Measurements from ENCODE around the gene SLC9A9.

The SLC9A9 gene

DNA sequence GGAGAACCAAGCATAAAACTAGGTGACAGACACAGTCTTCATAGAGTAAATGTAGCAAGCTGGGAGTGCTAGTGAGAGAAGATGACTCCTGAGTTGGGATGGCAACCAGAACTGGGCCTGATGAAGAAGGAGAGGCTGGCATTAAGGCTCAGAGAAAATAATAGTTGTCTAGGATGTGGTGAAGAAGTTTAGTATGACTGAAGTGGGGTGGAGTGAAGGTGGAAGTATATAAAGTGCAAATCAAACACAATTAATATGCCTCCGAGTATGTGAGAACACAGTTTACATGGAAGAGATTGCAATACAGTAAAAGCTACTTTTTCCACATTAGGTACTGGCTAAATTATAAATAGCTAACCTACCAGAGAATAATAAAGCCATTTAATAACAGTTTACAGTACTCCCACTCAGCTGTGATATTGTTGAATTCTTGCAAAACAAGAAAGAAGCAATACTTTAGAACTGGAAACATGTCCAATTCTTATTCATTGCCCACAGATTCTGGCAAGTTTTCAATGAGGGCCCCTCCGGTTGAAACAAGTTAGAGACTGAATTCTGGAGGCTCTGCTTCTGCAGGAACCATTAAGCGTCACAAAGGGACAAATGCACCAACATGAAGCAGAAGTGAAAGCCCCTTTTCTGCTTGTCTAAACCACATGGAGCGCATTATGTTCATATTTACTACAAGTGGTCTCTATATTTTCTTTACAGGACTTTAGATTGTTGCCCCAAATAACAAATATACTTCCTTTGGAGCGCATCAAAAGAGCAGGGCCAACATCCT, 243.7 kb downstream of the SLC9A9 start:
- 0 out of 22 replicates have a peak, but pooled peaks cover 0 to 4% (median 0%) of the 10 kb centered on the region in 11 experiments for H4K20me1 ChIP-seq

DNA sequence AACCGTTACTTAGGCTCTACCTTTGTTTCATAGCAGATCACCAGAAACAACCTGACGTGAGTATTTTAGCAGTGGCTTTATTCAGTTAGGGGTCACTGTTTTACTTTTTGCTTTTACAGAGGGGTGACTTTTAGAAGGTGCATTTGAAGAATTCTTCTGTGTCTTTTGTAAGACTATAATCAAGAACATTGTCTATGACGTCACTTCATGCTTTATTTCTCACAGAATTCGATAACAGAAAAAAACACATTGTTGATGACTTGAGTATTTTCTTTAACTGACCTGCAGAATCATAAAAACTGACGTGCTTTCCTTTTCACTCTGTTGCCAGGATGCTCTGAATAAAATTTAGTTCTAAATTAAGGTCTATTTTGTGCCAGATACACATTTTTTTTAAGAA, 244.5 kb downstream of the SLC9A9 start:
- Histone ChIP-seq H3K4me2 (no peak overlapping the region), H3K27ac (no peak overlapping the region), H3K9me3 (replicated peaks in 1 of 11) (0 out of 22 replicates have a peak, but pooled peaks cover 0 to 4% (median 0%) of the 10 kb centered on the region in 11 experiments), H3K36me3 (peaks cover 0 to 30% (median 0%) of the 10 kb centered on the region in 11 experiments; a peak in 4 of 22 replicates), H3K4me1 (peaks cover 22 to 43% (median 27%) of the 10 kb centered on the region in 10 experiments), H3K9ac (no peak overlapping the region), H3K4me3 (no peak overlapping the region), H4K20me1 (0 out of 22 replicates have a peak, but pooled peaks cover 0 to 4% (median 0%) of the 10 kb centered on the region in 11 experiments), H3K27me3 (no peaks in the 10 kb centered on the region)
- no peak for TF ChIP-seq Cebpa-rat (IDR thresholded peaks at IDR 0.05)

More for the DNA sequence above, 243.7 kb downstream of the SLC9A9 start:
- Histone ChIP-seq H3K36me3 (peaks cover 0 to 33% (median 0%) of the 10 kb centered on the region in 11 experiments; a peak in 4 of 22 replicates), H3K4me3 (no peak overlapping the region), H3K9ac (no peak overlapping the region), H3K27ac (peak overlapping the region in 1 of 11 experiments; percentile 17; a peak in 1 of 22 replicates), H3K4me2 (peak overlapping the region; percentile 27 to 62 (median 40); a peak in 18 of 22 replicates), H3K27me3 (no peaks in the 10 kb centered on the region), H3K4me1 (peaks cover 22 to 43% (median 27%) of the 10 kb centered on the region in 10 experiments), H3K9me3 (replicated peaks in 1 of 11) (0 out of 22 replicates have a peak, but pooled peaks cover 0 to 4% (median 0%) of the 10 kb centered on the region in 11 experiments)
- no peak for TF ChIP-seq Cebpa-rat (IDR thresholded peaks at IDR 0.05)

DNA sequence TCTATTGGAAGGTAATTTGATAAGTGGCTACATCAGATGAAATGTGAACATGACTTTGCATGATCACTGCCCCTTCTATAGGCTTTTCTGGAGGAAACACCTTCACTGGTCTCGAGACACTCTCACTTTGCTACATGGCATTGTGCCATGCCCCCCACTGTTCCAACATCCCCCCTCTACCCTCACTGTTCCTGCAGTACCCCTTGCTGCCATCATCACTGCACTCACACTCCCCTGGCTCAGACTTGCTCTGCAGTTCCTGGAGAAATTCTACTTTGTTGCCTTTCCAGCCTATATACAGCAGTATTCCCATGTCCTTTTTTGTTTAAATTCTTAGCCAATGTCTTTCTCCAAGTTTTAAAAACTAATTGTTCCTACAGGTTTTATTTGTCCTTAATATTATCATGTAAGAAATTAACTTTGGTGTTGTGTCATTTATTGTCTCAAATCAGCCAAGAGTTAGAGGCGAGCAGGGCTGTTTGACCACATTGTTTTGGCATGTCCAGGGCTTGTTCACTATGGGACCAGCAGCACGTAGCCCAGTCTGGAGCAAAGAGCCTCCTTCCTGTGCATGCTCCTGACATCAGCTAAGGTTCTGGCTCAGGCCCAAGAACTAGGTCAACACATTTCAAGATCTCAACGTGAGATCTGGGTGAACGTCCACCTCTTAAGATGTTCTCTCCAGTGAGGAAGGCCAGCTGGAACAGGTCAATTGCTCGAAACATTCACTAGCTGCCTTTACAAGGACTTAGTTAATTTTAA, 246.4 kb downstream of the SLC9A9 start:
- peaks cover 22 to 43% (median 27%) of the 10 kb centered on the region in 10 experiments for H3K4me1 ChIP-seq
- H3K4me3 ChIP-seq, result no peak overlapping the region
- no peaks in the 10 kb centered on the region for H3K27me3 ChIP-seq
- TF ChIP-seq Cebpa-rat (IDR thresholded peaks at IDR 0.05), result no peak
- H3K27ac ChIP-seq, result no peak overlapping the region
- H3K36me3 ChIP-seq, result peaks cover 0 to 36% (median 0%) of the 10 kb centered on the region in 11 experiments; a peak in 5 of 22 replicates
- H3K4me2 ChIP-seq, result peak overlapping the region in 4 of 11 experiments; percentile 45 to 75 (median 65); a peak in 7 of 22 replicates
- no peak overlapping the region for H3K9ac ChIP-seq
- H4K20me1 ChIP-seq, result 0 out of 22 replicates have a peak, but pooled peaks cover 0 to 4% (median 0%) of the 10 kb centered on the region in 11 experiments
- 0 out of 22 replicates have a peak, but pooled peaks cover 0 to 4% (median 0%) of the 10 kb centered on the region in 11 experiments for H3K9me3 ChIP-seq (replicated peaks in 1 of 11)

DNA sequence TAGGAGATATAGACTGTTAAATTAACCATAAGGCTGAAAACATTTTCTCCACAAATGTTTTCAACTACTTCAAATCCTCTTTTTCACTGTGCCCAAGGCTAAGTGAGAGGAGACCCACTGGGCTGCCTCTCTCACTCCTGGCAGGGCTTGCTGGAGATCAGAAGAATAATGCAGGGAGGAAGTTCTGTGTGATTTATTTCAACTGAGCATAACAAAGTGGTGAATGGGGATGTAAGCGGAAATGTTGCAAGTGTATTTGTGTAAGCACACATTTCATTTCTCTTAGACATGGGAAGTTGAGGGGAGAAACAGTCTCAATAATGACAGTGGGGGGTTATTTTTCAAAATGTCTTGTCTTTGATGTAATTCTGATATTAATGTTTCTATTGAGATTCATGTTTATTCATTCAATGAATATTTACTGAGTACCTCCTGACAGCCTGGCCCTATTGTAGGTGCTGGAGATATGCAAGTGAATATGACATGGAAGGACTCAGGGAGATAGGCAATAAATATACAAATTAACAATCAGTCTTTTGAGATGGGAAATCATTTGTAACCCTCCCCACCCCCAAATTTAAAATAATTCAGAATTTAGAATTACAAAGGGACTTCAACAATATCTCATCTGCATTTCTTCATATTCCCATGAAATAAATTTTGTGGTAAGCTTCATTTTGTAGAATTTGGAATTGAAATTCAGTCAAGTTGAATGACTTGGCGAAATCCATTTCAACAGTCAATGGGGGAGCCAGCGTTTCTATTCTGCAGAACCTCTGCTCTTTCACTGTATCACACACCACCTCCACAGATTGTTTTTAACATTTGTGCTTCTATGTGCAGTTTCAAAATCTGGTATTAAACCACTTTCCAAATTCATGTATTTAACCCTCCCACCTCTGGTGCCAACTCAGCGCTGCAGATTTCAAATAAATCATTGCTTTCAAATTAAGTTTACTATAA, 247.2 kb downstream of the SLC9A9 start:
- Histone ChIP-seq H3K4me2 (peak overlapping the region; percentile 21 to 75 (median 42); a peak in 19 of 22 replicates), H3K4me1 (peaks cover 22 to 47% (median 26%) of the 10 kb centered on the region in 10 experiments), H3K9ac (no peak overlapping the region), H3K4me3 (no peak overlapping the region), H3K27me3 (no peaks in the 10 kb centered on the region), H3K9me3 (replicated peaks in 1 of 11) (0 out of 22 replicates have a peak, but pooled peaks cover 0 to 4% (median 0%) of the 10 kb centered on the region in 11 experiments), H3K27ac (peak overlapping the region in 2 of 11 experiments; percentile 27 to 39; a peak in 2 of 22 replicates), H4K20me1 (0 out of 22 replicates have a peak, but pooled peaks cover 0 to 4% (median 0%) of the 10 kb centered on the region in 11 experiments), H3K36me3 (peaks cover 0 to 39% (median 0%) of the 10 kb centered on the region in 11 experiments; a peak in 5 of 22 replicates)
- TF ChIP-seq Cebpa-rat (IDR thresholded peaks at IDR 0.05), result no peak

DNA sequence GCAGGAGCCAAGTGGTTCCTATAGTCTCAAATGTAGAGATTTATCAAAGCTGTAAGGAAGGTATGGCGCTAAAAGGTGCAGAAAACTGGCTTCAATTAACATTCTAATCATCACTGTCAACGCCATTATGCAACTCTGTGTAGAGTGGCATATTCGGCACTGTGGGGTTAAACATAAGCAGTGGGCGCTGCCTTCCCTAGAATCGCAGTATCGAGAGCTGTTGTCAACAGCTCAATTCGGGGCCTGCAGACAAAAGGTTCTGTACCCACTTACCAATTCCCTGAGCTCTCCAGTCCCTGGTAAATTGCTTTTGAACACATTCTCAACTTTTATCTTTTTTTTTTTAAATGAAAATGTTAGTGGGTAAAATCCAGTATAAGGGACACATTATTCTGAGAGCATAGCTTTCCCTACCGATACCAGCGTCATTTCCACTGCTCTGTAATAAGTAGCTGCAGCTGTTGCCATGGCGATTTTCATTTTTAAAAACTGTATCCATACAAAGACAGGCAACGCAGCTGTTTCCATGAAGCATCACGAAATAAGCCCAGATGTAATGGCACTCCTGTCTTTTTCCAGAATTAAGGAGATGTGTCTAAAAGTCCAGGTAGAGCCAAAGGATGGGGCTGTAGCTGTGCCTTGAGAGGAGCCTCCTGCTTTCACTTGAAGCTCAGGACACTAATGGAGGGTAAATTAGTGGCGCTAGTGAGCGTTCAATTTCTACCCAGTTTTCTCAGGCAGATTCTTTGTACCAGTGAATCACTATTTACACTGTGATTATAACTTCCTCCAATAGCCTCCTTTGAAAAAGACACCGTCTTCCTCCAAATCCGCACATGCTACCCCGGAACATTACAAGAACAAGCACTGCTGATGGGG, 250.3 kb downstream of the SLC9A9 start:
- no peaks in the 10 kb centered on the region for H3K9me3 ChIP-seq (replicated peaks in 1 of 11)
- no peak for TF ChIP-seq Cebpa-rat (IDR thresholded peaks at IDR 0.05)
- H3K4me1 ChIP-seq, result peaks cover 16 to 39% (median 20%) of the 10 kb centered on the region in 10 experiments; a peak in 19 of 20 replicates
- no peak overlapping the region for H3K9ac ChIP-seq
- no peak overlapping the region for H3K27ac ChIP-seq
- H3K4me2 ChIP-seq, result no peak overlapping the region
- no peak overlapping the region for H3K4me3 ChIP-seq
- H3K36me3 ChIP-seq, result peaks cover 0 to 30% (median 0%) of the 10 kb centered on the region in 11 experiments; a peak in 5 of 22 replicates
- H4K20me1 ChIP-seq, result no peaks in the 10 kb centered on the region
- no peaks in the 10 kb centered on the region for H3K27me3 ChIP-seq

DNA sequence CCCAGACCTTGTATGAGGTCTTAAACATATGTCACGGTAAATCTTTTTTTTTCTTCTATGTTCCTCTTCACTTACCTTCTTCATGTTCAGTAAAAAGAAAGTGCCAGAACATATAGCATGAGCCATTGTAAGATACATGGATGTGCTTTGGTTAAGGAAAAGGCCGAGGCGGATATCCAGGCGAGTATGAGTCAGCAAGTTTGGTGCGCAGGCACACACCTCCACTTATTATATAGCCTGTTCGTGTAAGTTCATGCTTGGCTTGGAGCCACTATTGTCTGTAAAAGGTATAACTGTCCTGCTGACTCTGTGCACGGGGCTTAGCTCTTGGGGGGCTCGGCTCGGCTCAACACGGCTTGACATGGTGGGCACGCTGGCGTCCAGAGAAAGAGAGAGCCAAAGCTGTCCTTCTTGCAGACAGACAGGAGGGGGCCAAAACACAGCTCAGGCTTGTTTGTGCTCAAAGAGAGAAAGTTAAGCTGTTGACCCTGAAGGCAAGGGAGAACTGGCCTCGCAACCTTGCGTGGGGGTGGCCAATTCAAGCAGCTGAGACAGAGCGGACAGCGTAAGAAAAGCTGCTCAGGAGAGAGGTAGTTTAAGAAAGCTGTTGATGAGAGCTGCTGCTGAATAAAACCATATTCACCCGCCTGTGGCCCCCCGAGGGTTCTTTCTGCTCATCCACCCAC, 251.2 kb downstream of the SLC9A9 start:
- Histone ChIP-seq H3K9ac (no peak overlapping the region), H3K4me1 (peaks cover 16 to 38% (median 20%) of the 10 kb centered on the region in 10 experiments; a peak in 19 of 20 replicates), H3K4me3 (no peak overlapping the region), H3K9me3 (replicated peaks in 1 of 11) (no peaks in the 10 kb centered on the region), H3K36me3 (peaks cover 0 to 32% (median 0%) of the 10 kb centered on the region in 11 experiments; a peak in 5 of 22 replicates), H3K27ac (no peak overlapping the region), H3K4me2 (no peak overlapping the region), H3K27me3 (no peaks in the 10 kb centered on the region), H4K20me1 (no peaks in the 10 kb centered on the region)
- TF ChIP-seq Cebpa-rat (IDR thresholded peaks at IDR 0.05), result no peak

All from BLaER1 treated with 17β-estradiol and CSF1 and Interleukin-3, amounts not matched to agents 10 nM and 100 nM (cell line).